Measurements from ENCODE around the gene SERTAD4. TPM values are rescaled to one million over a fixed set of nuclear protein-coding genes. Genes with fewer than 3 reads are reported as not detected.

The SERTAD4 gene
- total and polyA plus RNA-seq, 2 of the 8 experiments (the other 6 are each of a cell fraction or from before 2014, with no cell fraction given): 0.54 to 3.2 TPM

GRCh38 chr1:210228158-210228557 lies 4.4 kb upstream of the SERTAD4 start:
- peaks cover 0 to 2% (median 0%) of the 10 kb centered on the region in 4 experiments; a peak in 1 of 7 replicates for H3K4me1 ChIP-seq (replicated peaks in 1 of 4; ENCODE audit: control insufficient read depth in 3 of 4, insufficient read depth in 4 of 4, low read length in 3 of 4)
- H3K79me1 ChIP-seq (ENCODE audit: low read depth, low read length): no peaks in the 10 kb centered on the region
- no peak overlapping the region for H2BK12ac ChIP-seq (ENCODE audit: low read depth, low read length)
- H3K9me3 ChIP-seq (ENCODE audit: insufficient read depth in 2 of 2, low read depth in 1 of 2, low read length in 1 of 2): no peaks in the 10 kb centered on the region
- H2BK5ac ChIP-seq (ENCODE audit: low read depth, low read length): no peak overlapping the region
- H2AFZ ChIP-seq (ENCODE audit: low read length): no peak overlapping the region
- ChIA-PET CTCF (ENCODE audit: partially characterized antibody) (interaction anchor here (0.6 to 1.3 kb wide), 4 partner anchors 13 to 83 kb away, joined by 3 to 4 read pairs (median 3); no protein-coding TSS in a partner anchor), POLR2A (ENCODE audit: partially characterized antibody) (interaction anchor here (0.9 to 1.6 kb wide), 2 partner anchors 24 to 146 kb away, joined by 3 to 6 read pairs; no protein-coding TSS in a partner anchor)
- no peak overlapping the region for H4K91ac ChIP-seq (replicated peaks; ENCODE audit: insufficient read length, low read length)
- WGBS, 2 experiments (ENCODE audit: extremely low coverage in 1 of 2, insufficient coverage in 1 of 2, insufficient read length in 1 of 2, insufficient replicate concordance in 2 of 2, low coverage in 1 of 2, low lambda C conversion rate in 2 of 2, missing lambda C conversion rate in 1 of 2): 100% methylated on average over 1 of the region's 1 CpG; no CpG with 5 or more reads in 1 of the 2 experiments
- no peak overlapping the region for H3K4me3 ChIP-seq (ENCODE audit: extremely low read depth in 1 of 4, insufficient read depth in 2 of 4, low read depth in 3 of 4, low read length in 4 of 4)
- DNase-seq (ENCODE audit: low read depth in 1 of 2, low spot score in 2 of 2): no peak
- H3K18ac ChIP-seq (ENCODE audit: extremely low read depth, low read length): no peak overlapping the region
- no peak overlapping the region for H2BK120ac ChIP-seq (replicated peaks; ENCODE audit: low read depth, low read length)
- TF ChIP-seq JUN (IDR thresholded peaks at IDR 0.05; ENCODE audit: low read depth, low read length) (no peak), KDM4A (IDR thresholded peaks at IDR 0.05; ENCODE audit: low read depth, low read length, severe bottlenecking) (no peak), GTF2F1 (IDR thresholded peaks at IDR 0.05; ENCODE audit: borderline replicate concordance, low read depth, low read length) (no peak), RFX5 (IDR thresholded peaks at IDR 0.05; ENCODE audit: borderline replicate concordance, low read depth, low read length) (no peak), POU5F1 (IDR thresholded peaks at IDR 0.05; ENCODE audit: low read depth, low read length) (no peak), MAFK (IDR thresholded peaks at IDR 0.05; ENCODE audit: low read depth, low read length) (no peak), ATF2 (IDR thresholded peaks at IDR 0.05; ENCODE audit: low read length) (no peak), CTBP2 (IDR thresholded peaks at IDR 0.05; ENCODE audit: borderline replicate concordance, insufficient read depth, insufficient read length, low read length) (no peak)
- H2BK20ac ChIP-seq (ENCODE audit: low read length): no peak overlapping the region
- H4K20me1 ChIP-seq (replicated peaks in 1 of 2; ENCODE audit: control insufficient read depth in 1 of 2, insufficient read depth in 2 of 2, low read length in 2 of 2): no peaks in the 10 kb centered on the region
- no peak overlapping the region for H4K5ac ChIP-seq (ENCODE audit: insufficient read length, low read depth, low read length)
- no peak overlapping the region for H3K56ac ChIP-seq (replicated peaks; ENCODE audit: insufficient read length, low read depth, low read length)
- H3K4ac ChIP-seq (replicated peaks; ENCODE audit: insufficient read length, low read depth, low read length): no peak overlapping the region
- peaks cover 2% of the 10 kb centered on the region; the same call in 1 of the 2 replicates for H3K23me2 ChIP-seq (ENCODE audit: low read depth, low read length)
- H3K14ac ChIP-seq (ENCODE audit: insufficient read length): no peak overlapping the region
- no peaks in the 10 kb centered on the region for H3K79me2 ChIP-seq (ENCODE audit: control insufficient read depth in 1 of 2, insufficient read depth in 2 of 2, low read length in 2 of 2)
- H3K4me2 ChIP-seq (ENCODE audit: insufficient read depth in 1 of 2, low read depth in 2 of 2, low read length in 2 of 2): no peak overlapping the region
- no peak overlapping the region for H4K8ac ChIP-seq (ENCODE audit: extremely low read depth, insufficient read depth, low read length)
- peaks cover 2 to 26% (median 12%) of the 10 kb centered on the region in 4 experiments for H3K27me3 ChIP-seq (replicated peaks in 1 of 4; ENCODE audit: control insufficient read depth in 3 of 4, extremely low read depth in 1 of 4, insufficient read depth in 3 of 4, low read length in 3 of 4)
- no peak overlapping the region for H3K27ac ChIP-seq (ENCODE audit: low read depth, low read length)
- no peak for FAIRE-seq
- no peaks in the 10 kb centered on the region for H3K36me3 ChIP-seq (ENCODE audit: control insufficient read depth in 2 of 4, insufficient read depth in 4 of 4, low read length in 3 of 4)
- no peak overlapping the region for H3K23ac ChIP-seq (ENCODE audit: insufficient read length)
- H2AK5ac ChIP-seq (ENCODE audit: low read depth, low read length): no peak overlapping the region
- H3K9ac ChIP-seq (replicated peaks in 1 of 4; ENCODE audit: extremely low read depth in 1 of 4, low read depth in 3 of 4, low read length in 3 of 4): no peak overlapping the region
- H2BK15ac ChIP-seq (ENCODE audit: low read length): no peak overlapping the region

All from H1 (cell line).